ENCODE results near the gene ART3.
"Not testable (repeated sequence)": the region's sequence is repeated elsewhere in the genome, so short reads cannot be mapped to it uniquely, and the experiment has no call there.

DNA sequence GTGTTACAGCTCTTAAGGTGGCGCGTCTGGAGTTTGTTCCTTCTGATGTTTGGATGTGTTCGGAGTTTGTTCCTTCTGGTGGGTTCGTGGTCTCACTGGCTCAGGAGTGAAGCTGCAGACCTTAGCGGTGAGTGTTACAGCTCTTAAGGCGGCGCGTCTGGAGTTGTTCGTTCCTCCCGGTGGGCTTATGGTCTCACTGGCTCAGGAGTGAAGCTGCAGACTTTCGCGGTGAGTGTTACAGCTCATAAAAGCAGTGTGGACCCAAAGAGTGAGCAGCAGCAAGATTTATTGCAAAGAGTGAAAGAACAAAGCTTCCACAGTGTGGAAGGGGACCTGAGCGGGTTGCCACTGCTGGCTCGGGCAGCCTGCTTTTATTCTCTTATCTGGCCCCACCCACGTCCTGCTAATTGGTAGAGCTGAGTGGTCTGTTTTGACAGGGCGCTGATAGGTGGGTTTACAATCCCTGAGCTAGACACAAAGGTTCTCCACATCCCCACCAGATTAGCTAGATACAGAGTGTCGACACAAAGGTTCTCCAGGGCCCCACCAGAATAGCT is 24.6 kb upstream of the ART3 start:
- not testable (repeated sequence) for TF ChIP-seq CTCF (IDR thresholded peaks at IDR 0.05); EZH2 (IDR thresholded peaks at IDR 0.05; ENCODE audit: borderline replicate concordance, insufficient read depth, low read depth, low read length, poor library complexity, severe bottlenecking)
